ENCODE results near the gene ZNF606. TPM values are rescaled to one million over a fixed set of nuclear protein-coding genes. Genes with fewer than 3 reads are reported as not detected.

Gene ZNF606
- total RNA-seq, 1 donor from 2014 or later, result 17.0 TPM

- Histone ChIP-seq H3K27me3 (ENCODE audit: control insufficient read depth, insufficient read depth, low read length) (no peaks in the 10 kb centered on the region), H3K4me3 (ENCODE audit: low read depth, low read length) (no peak overlapping the region), H3K36me3 (ENCODE audit: control insufficient read depth, insufficient read depth, low read length) (no peaks in the 10 kb centered on the region)
- TF ChIP-seq CTCF (IDR thresholded peaks at IDR 0.05; ENCODE audit: insufficient read depth, low read length, poor library complexity, severe bottlenecking), result no peak
- DNase-seq (ENCODE audit: low read depth), result no peak
Measured at GRCh38 chr19:58022283-58022660, 19.7 kb upstream of the ZNF606 start.

- Histone ChIP-seq H3K36me3 (ENCODE audit: control insufficient read depth, insufficient read depth, low read length) (no peaks in the 10 kb centered on the region), H3K27me3 (ENCODE audit: control insufficient read depth, insufficient read depth, low read length) (no peaks in the 10 kb centered on the region), H3K4me3 (ENCODE audit: low read depth, low read length) (no peak overlapping the region)
- peak; percentile 11 for TF ChIP-seq CTCF (IDR thresholded peaks at IDR 0.05; ENCODE audit: insufficient read depth, low read length, poor library complexity, severe bottlenecking)
- no peak for DNase-seq (ENCODE audit: low read depth)
Measured at GRCh38 chr19:58021541-58022282, 19.1 kb upstream of the ZNF606 start.

GRCh38 chr19:58020129-58020528, 17.5 kb upstream of the ZNF606 start:
- no peaks in the 10 kb centered on the region for H3K27me3 ChIP-seq (ENCODE audit: control insufficient read depth, insufficient read depth, low read length)
- no peak for DNase-seq (ENCODE audit: low read depth)
- H3K4me3 ChIP-seq (ENCODE audit: low read depth, low read length), result no peak overlapping the region
- no peaks in the 10 kb centered on the region for H3K36me3 ChIP-seq (ENCODE audit: control insufficient read depth, insufficient read depth, low read length)
- TF ChIP-seq CTCF (IDR thresholded peaks at IDR 0.05; ENCODE audit: insufficient read depth, low read length, poor library complexity, severe bottlenecking), result no peak

- Histone ChIP-seq H3K4me3 (ENCODE audit: low read depth, low read length) (no peak overlapping the region), H3K27me3 (ENCODE audit: control insufficient read depth, insufficient read depth, low read length) (no peaks in the 10 kb centered on the region), H3K36me3 (ENCODE audit: control insufficient read depth, insufficient read depth, low read length) (no peaks in the 10 kb centered on the region)
- DNase-seq (ENCODE audit: low read depth), result no peak
- no peak for TF ChIP-seq CTCF (IDR thresholded peaks at IDR 0.05; ENCODE audit: insufficient read depth, low read length, poor library complexity, severe bottlenecking)
Measured at GRCh38 chr19:58014141-58014540, 11.5 kb upstream of the ZNF606 start.

GRCh38 chr19:58010507-58010906, 7.9 kb upstream of the ZNF606 start:
- no peak for DNase-seq (ENCODE audit: low read depth)
- Histone ChIP-seq H3K36me3 (ENCODE audit: control insufficient read depth, insufficient read depth, low read length) (no peaks in the 10 kb centered on the region), H3K4me3 (ENCODE audit: low read depth, low read length) (no peak overlapping the region), H3K27me3 (ENCODE audit: control insufficient read depth, insufficient read depth, low read length) (no peaks in the 10 kb centered on the region)
- no peak for TF ChIP-seq CTCF (IDR thresholded peaks at IDR 0.05; ENCODE audit: insufficient read depth, low read length, poor library complexity, severe bottlenecking)

Data from kidney epithelial cell (primary cell).